BJ (cell line): ENCODE results near the gene AIP. TPM values are rescaled to one million over a fixed set of nuclear protein-coding genes. Genes with fewer than 3 reads are reported as not detected.
"Not testable (repeated sequence)": the region's sequence is repeated elsewhere in the genome, so short reads cannot be mapped to it uniquely, and the experiment has no call there.

Source experiments
- CTCF ChIA-PET: fragments of 350-600 bp; formaldehyde crosslinking; extraction: SDS; loops from one replicate; lab custom pipeline; 2021; ENCODE audit warnings: antibody characterized with exemption, inconsistent platforms; lab: Yijun Ruan, JAX
- POLR2A ChIA-PET: fragments of 300-600 bp; sonication (Branson Sonifier 250); formaldehyde crosslinking; extraction: SDS; loops from one replicate; lab custom pipeline; 2021; ENCODE audit warnings: antibody characterized with exemption; lab: Charles Lee
- DNase-seq: peaks from one replicate; pipeline ENCODE4 v3.0.0-alpha.2; 2011; ENCODE audit warnings: low read depth
- H3K27me3 ChIP-seq: 2 replicates; pipeline ENCODE4 v1.6.0; 2011; ENCODE audit warnings: low read length; ENCODE audit not compliant: control insufficient read depth, insufficient read depth
- H3K36me3 ChIP-seq: 2 replicates; pipeline ENCODE4 v1.5.1; 2011; ENCODE audit warnings: low read length; ENCODE audit not compliant: control insufficient read depth, insufficient read depth
- H3K4me3 ChIP-seq: 2 replicates; pipeline ENCODE4 v1.5.1; 2011; ENCODE audit warnings: low read depth, mild to moderate bottlenecking, control low read depth, low read length
- CTCF ChIP-seq: IDR thresholded peaks from 2 replicates; pipeline ENCODE4 v1.5.1; 2011; ENCODE audit warnings: low read depth, mild to moderate bottlenecking, control low read depth, inconsistent platforms, low read length, moderate library complexity; ENCODE audit not compliant: insufficient read depth
- polyA plus RNA-seq: library from polyadenylated mRNA; depleted of rRNA; stranded (reverse); fragments of >200 nt; gene quantifications from 2 replicates; pipeline ENCODE4 v1.2.3, GENCODE V29; 2011

The AIP gene
- polyA plus RNA-seq, 1 experiment: 133 TPM

GRCh38 chr11:67483831-67484665 lies 1.2 kb downstream of the AIP start:
- DNase-seq: no peak
- Histone ChIP-seq H3K4me3 (peak overlapping the region; percentile 70), H3K36me3 (peaks cover 4% of the 10 kb centered on the region), H3K27me3 (no peaks in the 10 kb centered on the region)
- POLR2A ChIA-PET: no interaction called here
- no peak for TF ChIP-seq CTCF
- CTCF ChIA-PET: no interaction called here

- ChIA-PET POLR2A (no interaction called here), CTCF (no interaction called here)
- no peaks in the 10 kb centered on the region for H3K27me3 ChIP-seq
- H3K4me3 ChIP-seq: no peak overlapping the region
- H3K36me3 ChIP-seq: peaks cover 8% of the 10 kb centered on the region
- no peak for TF ChIP-seq CTCF
- no peak for DNase-seq
Observed at GRCh38 chr11:67484847-67485311, 2.1 kb downstream of the AIP start.

GRCh38 chr11:67485873-67486361 lies 3.1 kb downstream of the AIP start:
- H3K27me3 ChIP-seq, DNase-seq, H3K4me3 ChIP-seq, POLR2A ChIA-PET, CTCF ChIA-PET: not testable (repeated sequence)
- peaks cover 16% of the 10 kb centered on the region for H3K36me3 ChIP-seq

- POLR2A ChIA-PET: no interaction called here
- TF ChIP-seq CTCF: no peak
Observed at GRCh38 chr11:67486481-67487195, 3.8 kb downstream of the AIP start.

GRCh38 chr11:67489203-67489884 lies 6.5 kb downstream of the AIP start:
- peaks cover 32% of the 10 kb centered on the region for H3K36me3 ChIP-seq
- TF ChIP-seq CTCF: no peak
- DNase-seq: no peak
- no peaks in the 10 kb centered on the region for H3K27me3 ChIP-seq
- POLR2A ChIA-PET: no interaction called here
- H3K4me3 ChIP-seq: no peak overlapping the region
- CTCF ChIA-PET: interaction anchor here (0.9 kb wide), 1 partner anchor 10 kb away, joined by 3 read pairs; no protein-coding TSS in a partner anchor

More at GRCh38 chr11:67486481-67487195, 3.8 kb downstream of the AIP start:
- Histone ChIP-seq H3K27me3 (no peaks in the 10 kb centered on the region), H3K36me3 (peaks cover 18% of the 10 kb centered on the region), H3K4me3 (no peak overlapping the region)
- DNase-seq: no peak
- CTCF ChIA-PET: no interaction called here
